Cardiac muscle cell (in vitro differentiated cells and primary cell): ENCODE results near the gene CACNA2D1. TPM values are rescaled to one million over a fixed set of nuclear protein-coding genes. Genes with fewer than 3 reads are reported as not detected.
A peak's percentile ranks its signal among the peaks of the same experiment; 100 is the strongest.

Source experiments
- DNase-seq, 2 donors: peaks; one replicate each; pipeline versions ENCODE4 v3.0.0 to v3.0.0-alpha.2; 2010 to 2017; ENCODE audit warnings: low read depth in 1 of 2, low spot score in 1 of 2
- H3K27ac ChIP-seq: fragments of 200-600 bp; sonication (generic); 2 replicates; pipeline ENCODE4 v1.5.1; 2016
- H3K27me3 ChIP-seq: fragments of 200-600 bp; sonication (generic); 2 replicates; pipeline ENCODE4 v1.6.0; 2016; ENCODE audit warnings: control low read depth
- H3K36me3 ChIP-seq: fragments of 200-600 bp; sonication (generic); 2 replicates; pipeline ENCODE4 v1.5.1; 2016; ENCODE audit warnings: control low read depth
- H3K4me1 ChIP-seq: fragments of 200-600 bp; sonication (generic); 2 replicates; pipeline ENCODE4 v1.8.1; 2017; ENCODE audit warnings: low read depth, mild to moderate bottlenecking, mixed run types
- H3K4me3 ChIP-seq: fragments of 200-600 bp; sonication (generic); 2 replicates; pipeline ENCODE4 v1.5.1; 2016; ENCODE audit warnings: mild to moderate bottlenecking
- H3K9me3 ChIP-seq: fragments of 200-600 bp; sonication (generic); 2 replicates; pipeline ENCODE4 v1.5.1; 2017; ENCODE audit warnings: low read depth, mild to moderate bottlenecking, control low read depth
- polyA plus RNA-seq: library from polyadenylated mRNA; unstranded; fragments of >200 nt; fragmentation: Nextera tagmentation; extraction: Ambion mirVana; gene quantifications from 2 replicates; pipeline ENCODE4 v1.2.1, GENCODE V29; 2016
- total RNA-seq: library from RNA; depleted of rRNA; stranded (reverse); fragments of >200 nt; gene quantifications from 2 replicates; pipeline ENCODE4 v1.2.3, GENCODE V29; 2016
- TF ChIP-seq, protein P1 (sequence below): IDR thresholded peaks from 2 replicates; pipeline ENCODE4 v1.5.1; 2012; ENCODE audit warnings: low read depth, mild to moderate bottlenecking, low read length

The CACNA2D1 gene
- total and polyA plus RNA-seq, 2 experiments from 2014 or later: 4.5 to 20.3 TPM

DNA sequence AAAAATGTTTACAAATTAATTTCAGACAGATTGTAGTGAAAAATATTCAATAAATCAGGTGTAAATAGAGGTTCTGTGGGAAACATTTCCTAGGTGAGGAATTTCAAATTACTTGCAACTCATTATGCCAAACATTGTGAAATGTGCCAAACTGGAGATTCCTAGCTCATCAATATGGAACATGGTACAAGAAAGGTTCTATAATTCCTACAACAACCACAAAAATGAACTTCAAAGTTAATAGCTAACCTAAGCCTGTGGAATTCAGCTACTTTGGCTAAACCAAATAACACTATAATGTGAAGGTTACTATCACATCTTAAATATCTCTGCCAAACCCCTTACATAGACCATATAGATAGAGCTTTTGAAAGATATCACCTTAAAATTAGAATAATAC is 450.4 kb downstream of the CACNA2D1 start:
- TF ChIP-seq, protein P1, sequence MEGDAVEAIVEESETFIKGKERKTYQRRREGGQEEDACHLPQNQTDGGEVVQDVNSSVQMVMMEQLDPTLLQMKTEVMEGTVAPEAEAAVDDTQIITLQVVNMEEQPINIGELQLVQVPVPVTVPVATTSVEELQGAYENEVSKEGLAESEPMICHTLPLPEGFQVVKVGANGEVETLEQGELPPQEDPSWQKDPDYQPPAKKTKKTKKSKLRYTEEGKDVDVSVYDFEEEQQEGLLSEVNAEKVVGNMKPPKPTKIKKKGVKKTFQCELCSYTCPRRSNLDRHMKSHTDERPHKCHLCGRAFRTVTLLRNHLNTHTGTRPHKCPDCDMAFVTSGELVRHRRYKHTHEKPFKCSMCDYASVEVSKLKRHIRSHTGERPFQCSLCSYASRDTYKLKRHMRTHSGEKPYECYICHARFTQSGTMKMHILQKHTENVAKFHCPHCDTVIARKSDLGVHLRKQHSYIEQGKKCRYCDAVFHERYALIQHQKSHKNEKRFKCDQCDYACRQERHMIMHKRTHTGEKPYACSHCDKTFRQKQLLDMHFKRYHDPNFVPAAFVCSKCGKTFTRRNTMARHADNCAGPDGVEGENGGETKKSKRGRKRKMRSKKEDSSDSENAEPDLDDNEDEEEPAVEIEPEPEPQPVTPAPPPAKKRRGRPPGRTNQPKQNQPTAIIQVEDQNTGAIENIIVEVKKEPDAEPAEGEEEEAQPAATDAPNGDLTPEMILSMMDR: no peak
- H3K27ac ChIP-seq: no peak overlapping the region
- no peak overlapping the region for H3K4me3 ChIP-seq
- H3K27me3 ChIP-seq: no peaks in the 10 kb centered on the region
- H3K36me3 ChIP-seq: no peaks in the 10 kb centered on the region
- no peaks in the 10 kb centered on the region for H3K4me1 ChIP-seq
- no peaks in the 10 kb centered on the region for H3K9me3 ChIP-seq
- no peak for DNase-seq

DNA sequence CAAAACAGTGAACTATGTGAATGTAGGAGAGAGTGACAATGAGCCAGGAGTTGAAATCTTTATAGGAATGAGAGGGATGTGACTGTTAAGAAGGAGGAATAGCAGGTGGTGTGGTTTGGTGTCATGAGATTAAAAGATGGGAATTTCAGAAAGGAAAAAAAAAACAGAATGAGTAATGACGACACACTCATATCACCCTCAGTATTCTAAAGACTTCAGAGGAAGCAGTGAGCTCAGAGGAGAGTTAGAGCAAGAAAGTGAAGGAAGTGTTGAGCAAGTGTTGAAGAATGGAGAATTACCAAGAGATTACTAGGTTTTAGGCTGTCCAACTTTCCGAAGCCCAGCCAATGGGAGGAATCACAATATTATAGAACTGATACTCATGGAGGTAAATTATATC is 453.2 kb downstream of the CACNA2D1 start:
- Histone ChIP-seq H3K36me3 (no peaks in the 10 kb centered on the region), H3K27ac (no peak overlapping the region), H3K4me1 (no peaks in the 10 kb centered on the region), H3K27me3 (no peaks in the 10 kb centered on the region), H3K9me3 (no peaks in the 10 kb centered on the region), H3K4me3 (no peak overlapping the region)
- DNase-seq: peak in 1 of 2 donors; percentile 46
- TF ChIP-seq, protein P1: no peak

DNA sequence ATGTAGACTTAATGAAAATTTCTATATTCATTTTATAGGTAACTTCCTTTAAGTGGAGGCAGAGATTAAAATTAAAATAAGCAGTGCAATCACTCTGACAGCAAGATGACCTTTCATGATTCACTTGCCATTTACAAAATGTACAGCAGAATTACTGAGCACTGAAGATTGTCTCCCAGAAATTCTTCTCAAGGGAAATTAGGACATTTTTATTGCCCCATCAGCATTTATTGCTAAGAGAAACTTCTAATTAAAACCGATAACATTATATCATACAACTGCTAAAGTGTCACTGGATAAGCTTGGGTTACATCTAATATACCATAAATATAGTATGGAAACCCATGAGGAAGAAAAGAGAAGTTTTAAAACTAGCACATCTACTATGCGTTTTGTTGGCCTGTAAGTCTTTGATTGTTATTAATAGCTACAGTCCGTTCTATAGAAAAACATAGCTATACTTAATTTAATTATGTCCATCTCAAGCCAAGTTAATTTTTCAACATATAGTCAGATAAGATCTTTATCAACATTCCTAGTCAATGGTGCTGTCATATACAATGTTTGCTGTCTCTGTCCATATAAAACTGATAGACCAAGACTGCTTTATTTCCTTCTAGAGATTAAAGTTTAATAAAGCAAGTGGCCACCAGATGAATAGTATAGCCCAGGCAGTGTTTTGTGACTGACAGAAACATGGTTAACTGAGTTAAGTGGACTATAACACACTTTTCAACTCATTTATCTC is 456.7 kb downstream of the CACNA2D1 start:
- H3K36me3 ChIP-seq: no peaks in the 10 kb centered on the region
- no peak for DNase-seq
- TF ChIP-seq, protein P1: no peak
- H3K27me3 ChIP-seq: no peaks in the 10 kb centered on the region
- no peak overlapping the region for H3K4me3 ChIP-seq
- no peaks in the 10 kb centered on the region for H3K9me3 ChIP-seq
- no peaks in the 10 kb centered on the region for H3K4me1 ChIP-seq
- H3K27ac ChIP-seq: no peak overlapping the region

DNA sequence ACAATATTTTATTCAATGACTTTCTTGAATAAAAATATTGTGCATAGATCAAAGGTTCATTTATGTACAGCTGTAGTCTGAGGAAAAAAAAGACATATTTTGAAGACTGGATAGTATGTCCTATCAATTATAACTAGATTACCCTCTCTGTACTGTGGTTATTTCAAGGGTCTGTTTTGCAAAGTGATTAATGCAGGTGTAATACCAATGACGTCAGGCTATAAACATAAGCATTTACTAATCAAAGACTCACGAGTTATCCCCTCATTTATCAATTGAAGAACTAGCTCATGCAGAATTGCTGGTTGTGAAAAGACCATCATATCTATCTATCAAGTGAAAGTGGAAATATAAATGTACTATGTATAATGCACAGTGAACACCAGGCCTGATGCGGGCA is 460.2 kb downstream of the CACNA2D1 start:
- DNase-seq: no peak
- Histone ChIP-seq H3K9me3 (no peaks in the 10 kb centered on the region), H3K27ac (no peak overlapping the region), H3K27me3 (no peaks in the 10 kb centered on the region), H3K4me3 (no peak overlapping the region), H3K36me3 (no peaks in the 10 kb centered on the region), H3K4me1 (no peaks in the 10 kb centered on the region)
- TF ChIP-seq, protein P1: no peak

DNA sequence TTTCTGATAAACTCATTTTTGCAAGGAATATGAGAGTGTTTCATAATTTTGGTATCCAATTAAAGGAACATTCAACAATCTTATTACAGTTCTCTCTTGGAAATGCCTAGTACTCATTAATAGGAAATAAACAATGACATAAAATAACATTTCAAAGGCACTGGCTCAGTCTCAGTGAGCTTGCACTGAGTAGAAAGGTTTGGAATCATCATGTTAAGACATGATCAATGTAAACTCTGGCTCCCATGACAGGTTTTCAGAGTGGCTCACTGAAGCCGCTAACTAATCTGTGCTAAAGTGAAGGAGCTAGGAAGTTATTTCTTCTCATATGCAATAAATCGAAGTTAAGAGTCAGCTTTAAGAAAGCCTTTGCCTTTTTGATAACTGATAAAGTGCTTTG is 470.5 kb downstream of the CACNA2D1 start:
- no peaks in the 10 kb centered on the region for H3K9me3 ChIP-seq
- no peak overlapping the region for H3K4me3 ChIP-seq
- no peak overlapping the region for H3K27ac ChIP-seq
- H3K36me3 ChIP-seq: no peaks in the 10 kb centered on the region
- H3K27me3 ChIP-seq: no peaks in the 10 kb centered on the region
- H3K4me1 ChIP-seq: no peaks in the 10 kb centered on the region
- no peak for DNase-seq
- TF ChIP-seq, protein P1: no peak
